ENCODE results near the gene PRAME. TPM values are rescaled to one million over a fixed set of nuclear protein-coding genes. Genes with fewer than 3 reads are reported as not detected.

PRAME gene
- total and polyA plus RNA-seq, 2 experiments from 2014 or later: not detected

- no peak for TF ChIP-seq ZNF462 (CRISPR knock-in tag; IDR thresholded peaks at IDR 0.05)
- TF ChIP-seq POLR2AphosphoS5 (IDR thresholded peaks at IDR 0.05; ENCODE audit: low read depth): no peak
These were observed 15.3 kb upstream of the PRAME start (continued) for GRCh38 chr22:22574361-22574760.

- H3K79me2 ChIP-seq (replicated peaks; ENCODE audit: insufficient read depth): no peaks in the 10 kb centered on the region
- no peaks in the 10 kb centered on the region for H3F3A ChIP-seq (replicated peaks; ENCODE audit: low read depth)
- no peak overlapping the region for H3K4me2 ChIP-seq
- DNase-seq (ENCODE audit: low spot score) (no peak), ATAC-seq (no peak; the same call in 2 of the 3 replicates)
- H3K27me3 ChIP-seq (ENCODE audit: insufficient read depth): peaks cover 100% of the 10 kb centered on the region
- no peaks in the 10 kb centered on the region for H3K36me3 ChIP-seq (ENCODE audit: insufficient read depth)
- H3K27ac ChIP-seq (ENCODE audit: low read depth): no peak overlapping the region
- no peaks in the 10 kb centered on the region for H3K4me1 Mint-ChIP-seq
- H3K4me3 Mint-ChIP-seq: no peak overlapping the region
- peaks cover 4% of the 10 kb centered on the region; the same call in 1 of the 2 replicates for H4K20me1 ChIP-seq (replicated peaks; ENCODE audit: insufficient read depth)
- no peak overlapping the region for H3K27ac Mint-ChIP-seq
- H3K9me2 ChIP-seq (ENCODE audit: insufficient read depth): no peaks in the 10 kb centered on the region
- no peak overlapping the region for H2AFZ ChIP-seq
- no peaks in the 10 kb centered on the region; the same call in 2 of the 3 replicates for H3K9me3 Mint-ChIP-seq
- peaks cover 85% of the 10 kb centered on the region for H3K27me3 Mint-ChIP-seq (ENCODE audit: insufficient read depth, low read depth, poor library complexity)
- H3K4me1 ChIP-seq (ENCODE audit: insufficient read depth): no peaks in the 10 kb centered on the region
- no peaks in the 10 kb centered on the region for H3K36me3 Mint-ChIP-seq (ENCODE audit: low read depth)
- H3K4me3 ChIP-seq: no peak overlapping the region
- no peak for TF ChIP-seq REST (IDR thresholded peaks at IDR 0.05; ENCODE audit: unreplicated experiment)
- TF ChIP-seq NANOG (IDR thresholded peaks at IDR 0.05; ENCODE audit: borderline replicate concordance): no peak
- TF ChIP-seq CREB1 (CRISPR knock-in tag; IDR thresholded peaks at IDR 0.05; ENCODE audit: low read depth): no peak
- no peak for TF ChIP-seq CTCF (conservative IDR thresholded peaks at IDR 0.05; ENCODE audit: low read depth in 2 of 2)
- TF ChIP-seq EZH2phosphoT487 (IDR thresholded peaks at IDR 0.05; ENCODE audit: unreplicated experiment): no peak
- TF ChIP-seq ZNF114 (CRISPR knock-in tag; IDR thresholded peaks at IDR 0.05): no peak
- no peak for TF ChIP-seq EZH2 (IDR thresholded peaks at IDR 0.05; ENCODE audit: low read depth, unreplicated experiment)
- TF ChIP-seq POLR2AphosphoS5 (IDR thresholded peaks at IDR 0.05; ENCODE audit: low read depth): no peak
- TF ChIP-seq ETS1 (IDR thresholded peaks at IDR 0.05): no peak
- TF ChIP-seq STAT1 (IDR thresholded peaks at IDR 0.05; ENCODE audit: unreplicated experiment): no peak
- TF ChIP-seq ZNF331 (CRISPR knock-in tag; IDR thresholded peaks at IDR 0.05; ENCODE audit: low read depth): no peak
These were observed 14.2 kb upstream of the PRAME start for GRCh38 chr22:22573047-22573889.
